CD4-positive, alpha-beta T cell treated with Interleukin-6 for 4 hours (primary cell): ENCODE results near the gene TLCD3A.
A peak's percentile ranks its signal among the peaks of the same experiment; 100 is the strongest.
"Not testable (repeated sequence)": the region's sequence is repeated elsewhere in the genome, so short reads cannot be mapped to it uniquely, and the experiment has no call there.

Experiments
- DNase-seq: peaks from one replicate; pipeline ENCODE4 v3.0.0-alpha.2; 2020; ENCODE audit warnings: mixed read lengths

The TLCD3A gene

DNA sequence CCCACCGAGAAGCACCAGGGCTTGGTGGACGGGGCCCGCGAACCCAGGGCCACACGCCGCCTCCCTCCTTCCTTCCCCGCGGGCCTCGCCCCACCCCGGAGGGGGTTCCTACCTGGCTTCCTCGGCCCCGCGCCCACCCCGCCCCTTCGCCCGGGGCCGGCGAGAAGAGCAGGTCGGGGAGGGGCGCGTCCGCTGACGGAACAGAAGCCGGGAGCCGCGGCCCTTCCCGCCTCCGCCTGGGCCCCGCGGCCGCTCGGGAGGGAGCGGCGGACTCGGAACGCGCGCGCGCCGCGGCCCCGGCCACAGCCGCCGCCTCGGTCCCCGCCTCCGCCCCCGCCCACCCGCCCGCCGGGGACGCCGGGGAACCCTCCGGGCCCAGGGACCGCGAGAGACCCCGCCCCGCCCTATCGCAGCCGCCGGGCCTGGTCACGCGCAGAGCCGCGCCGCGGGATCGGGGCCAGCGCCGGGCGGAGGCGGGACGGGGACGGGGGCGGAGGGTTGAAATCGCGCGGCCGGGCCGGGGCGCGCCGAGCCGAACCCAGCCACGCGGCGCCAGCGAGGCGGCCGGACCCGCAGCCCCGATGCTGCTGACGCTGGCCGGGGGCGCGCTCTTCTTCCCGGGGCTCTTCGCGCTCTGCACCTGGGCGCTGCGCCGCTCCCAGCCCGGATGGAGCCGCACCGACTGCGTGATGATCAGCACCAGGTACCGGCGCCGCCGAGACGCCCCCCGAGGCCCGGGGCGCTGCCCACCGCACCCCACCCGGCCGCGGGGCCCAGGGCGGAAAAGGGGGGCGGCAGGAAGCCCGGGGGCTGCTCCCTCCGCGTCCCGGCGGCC lies at the start of gene TLCD3A:
Gene TLCD3A, plus strand, starts transcription at position 530 of the 835 bp plus-strand sequence. Its CDS starts 52 bp downstream, at position 582.
- peak; percentile 64 for DNase-seq

DNA sequence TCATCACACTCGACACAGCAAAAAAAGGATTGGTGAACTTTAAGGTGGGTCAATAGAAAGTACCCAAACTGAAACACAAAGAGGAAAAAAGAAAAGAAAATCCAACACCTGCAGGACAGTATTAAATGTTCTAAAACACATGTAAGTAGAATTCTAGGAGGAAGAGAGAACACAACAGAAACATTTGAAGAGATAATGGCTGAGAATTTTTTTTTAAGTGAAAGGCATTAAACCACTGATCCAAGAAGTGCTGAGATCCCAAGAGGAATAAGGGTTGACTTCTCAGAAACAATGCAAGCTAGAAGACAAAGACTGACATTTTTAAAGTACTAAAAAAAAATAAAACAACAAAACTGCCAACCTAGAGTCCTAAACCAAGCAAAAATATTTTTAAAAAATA lies 49.4 kb upstream of the TLCD3A start:
- no peak for DNase-seq

DNA sequence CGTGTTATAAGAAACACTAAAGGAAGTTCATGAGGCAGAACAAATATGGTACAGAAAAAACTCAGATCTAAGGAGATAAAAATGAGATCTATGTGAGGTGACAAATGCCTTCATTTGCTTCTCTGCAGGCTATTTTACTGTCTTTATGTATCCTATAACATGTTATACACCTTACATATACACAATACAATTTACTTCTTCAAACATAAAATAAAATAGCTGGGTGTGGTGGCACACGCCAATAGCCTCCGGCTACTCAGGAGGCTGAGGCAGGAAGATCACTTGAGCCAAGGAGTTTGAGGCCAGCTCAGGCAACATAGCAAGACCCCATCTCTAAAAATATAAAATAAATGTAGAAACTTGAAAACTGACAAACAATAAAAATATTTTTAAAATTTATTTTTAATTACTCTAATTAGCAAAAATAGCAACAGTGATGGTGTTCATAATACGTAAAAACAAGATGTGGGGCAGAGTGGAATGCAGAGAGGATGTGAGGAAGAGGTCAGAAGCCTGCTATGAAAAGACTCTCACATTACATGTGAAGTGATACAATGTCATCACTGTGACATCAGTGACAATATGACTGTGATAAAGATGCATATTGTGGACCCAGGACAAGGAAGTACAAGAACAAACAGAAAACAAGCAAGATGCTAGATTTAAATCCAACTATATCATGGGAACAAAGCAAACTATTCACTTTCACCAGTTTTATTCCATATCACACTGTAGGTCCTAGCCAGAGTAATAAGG lies 48.7 kb upstream of the TLCD3A start:
- DNase-seq = no peak

DNA sequence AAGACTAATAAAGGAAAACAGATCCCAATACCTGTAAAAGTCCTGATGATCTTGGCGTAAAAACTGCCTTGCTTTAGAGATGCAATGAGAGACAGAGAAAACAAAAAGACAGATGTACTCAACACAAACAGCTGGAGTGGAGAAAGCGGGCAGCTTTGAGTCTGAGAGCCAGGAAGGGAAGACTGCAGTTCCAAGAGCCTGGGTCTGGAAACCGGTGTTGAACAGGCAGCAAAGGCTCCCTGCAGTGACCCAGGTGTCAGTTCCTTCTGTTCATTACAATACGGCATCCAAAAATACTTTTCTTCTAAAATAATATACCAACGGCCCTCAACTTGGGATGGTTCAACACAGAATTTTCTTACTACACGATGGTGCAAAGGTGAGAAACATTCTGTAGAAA lies 47.4 kb upstream of the TLCD3A start:
- DNase-seq = no peak

DNA sequence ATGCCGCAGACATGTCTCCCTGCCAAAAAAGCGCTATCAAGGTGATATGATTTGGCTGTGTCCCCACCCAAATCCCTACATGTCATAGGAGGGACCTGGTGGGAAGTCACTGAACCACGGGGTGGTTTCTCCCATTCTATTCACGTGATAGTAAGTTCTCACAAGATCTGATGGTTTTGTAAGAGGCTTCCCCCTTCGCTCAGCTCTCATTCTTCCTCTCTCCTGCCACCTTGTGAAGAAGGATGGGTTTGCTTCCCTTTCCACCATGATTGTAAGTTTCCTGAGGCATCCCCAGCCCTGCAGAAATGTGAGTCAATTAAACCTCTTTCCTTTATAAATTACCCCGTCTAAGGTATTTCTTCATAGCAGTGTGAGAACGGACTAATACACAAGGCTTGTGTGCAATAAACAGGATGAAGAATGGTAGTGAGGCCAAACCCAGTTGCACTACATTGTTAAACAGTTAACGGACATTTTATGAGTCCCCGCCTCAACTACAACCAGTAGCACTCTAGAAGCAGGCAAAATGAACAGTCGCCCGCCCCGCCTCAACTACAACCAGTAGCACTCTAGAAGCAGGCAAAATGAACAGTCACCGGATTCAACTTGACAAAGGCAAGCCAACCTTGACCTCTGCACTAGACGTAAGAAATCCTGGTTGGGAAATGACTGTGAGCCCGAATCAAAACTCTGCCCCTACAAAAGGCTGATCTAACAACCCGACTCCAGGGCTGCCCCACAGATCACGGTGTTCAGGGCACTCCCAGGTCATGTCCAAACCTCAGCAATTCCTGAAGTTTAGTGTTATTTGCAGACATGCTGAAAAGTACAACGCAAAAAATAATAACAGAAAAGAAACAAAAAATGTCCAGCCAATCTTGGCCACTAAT lies 44.1 kb upstream of the TLCD3A start:
- DNase-seq = no peak

DNA sequence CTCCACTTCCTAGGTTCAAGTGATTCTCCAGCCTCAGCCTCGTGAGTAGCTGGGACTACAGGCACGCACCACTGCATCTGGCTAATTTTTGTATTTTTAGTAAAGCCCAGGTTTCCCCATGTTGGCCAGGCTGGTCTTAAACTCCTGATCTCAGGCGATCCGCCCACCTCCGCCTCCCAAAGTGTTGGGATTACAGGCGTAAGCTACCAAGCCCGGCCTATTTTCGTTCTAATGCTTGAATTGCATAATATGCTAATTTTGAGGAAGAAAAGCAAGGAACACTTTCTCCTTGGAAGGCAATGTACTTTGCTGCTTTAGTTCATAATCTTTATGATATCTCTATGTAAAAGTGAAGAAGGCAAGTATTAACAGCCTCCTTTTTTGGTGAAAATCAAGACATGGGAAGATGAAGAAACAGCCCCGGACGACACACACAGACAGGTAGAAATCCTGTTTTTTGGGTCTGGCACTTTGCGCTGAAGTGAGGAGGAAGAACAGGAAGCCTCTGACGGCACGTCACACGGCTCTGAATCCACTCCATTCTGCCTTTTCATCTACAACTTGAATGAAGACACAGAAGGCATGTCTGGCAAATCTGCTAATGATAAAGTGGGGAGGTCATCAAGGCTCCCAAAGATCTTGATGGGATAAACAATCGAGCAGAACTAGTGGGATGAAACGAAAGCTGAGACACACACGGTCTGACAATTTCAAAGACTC lies 42.7 kb upstream of the TLCD3A start:
- no peak for DNase-seq

DNA sequence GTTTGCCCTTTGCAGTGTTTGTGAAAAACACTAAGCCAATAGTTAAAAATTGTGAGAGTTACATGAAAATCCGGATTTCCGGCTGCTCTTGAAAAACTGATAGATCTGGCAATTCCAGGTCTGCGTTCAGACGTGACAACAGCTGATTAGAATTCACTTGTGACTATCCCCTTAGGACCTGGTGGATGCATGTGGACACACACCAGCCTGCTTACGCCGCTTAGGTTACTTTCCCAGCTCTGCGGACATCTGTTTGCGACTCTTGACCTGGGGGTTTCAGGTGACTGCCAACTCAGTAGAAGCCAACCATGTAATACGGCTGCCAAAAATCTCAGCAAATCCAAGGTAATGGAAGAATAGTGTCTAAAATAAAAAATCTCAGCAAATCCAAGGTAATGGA lies 42.0 kb upstream of the TLCD3A start:
- no peak for DNase-seq

DNA sequence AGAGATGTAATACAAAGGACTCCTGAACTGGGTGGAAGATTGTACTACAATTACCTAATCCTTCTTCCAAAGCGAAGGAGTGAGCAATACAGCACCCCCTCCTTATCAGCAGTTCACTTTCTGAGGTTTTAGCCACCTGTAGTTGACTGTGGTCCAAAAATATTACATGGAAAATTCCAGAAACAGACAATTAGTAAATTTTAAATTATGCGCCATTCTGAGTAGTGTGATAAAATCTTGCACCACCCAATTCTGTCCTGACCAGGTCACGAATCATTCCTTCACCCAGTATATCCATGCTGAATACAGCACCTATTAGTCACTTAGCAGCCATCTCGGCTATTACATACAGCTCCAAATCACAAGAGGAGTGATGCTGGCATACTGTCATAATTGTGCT lies 41.0 kb upstream of the TLCD3A start:
- no peak for DNase-seq

DNA sequence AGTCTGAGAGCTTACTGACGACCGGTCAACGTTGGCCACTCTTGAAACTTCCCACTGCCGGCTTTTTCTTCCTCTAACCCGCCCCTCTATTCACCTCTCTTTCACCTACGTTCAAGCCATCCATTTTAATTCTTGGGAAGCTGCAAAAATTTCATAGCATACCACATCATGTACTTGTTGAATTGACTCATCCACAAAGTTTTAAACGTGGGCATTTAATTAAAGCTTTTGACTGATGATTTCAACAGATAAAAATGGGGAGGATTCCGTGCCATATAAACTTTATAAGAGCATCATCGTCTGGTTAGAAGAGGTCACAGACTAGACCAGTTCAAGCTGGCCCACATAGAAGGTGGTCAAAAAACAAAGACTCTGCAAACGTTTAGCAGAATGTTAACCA lies 40.3 kb upstream of the TLCD3A start:
- DNase-seq = no peak

DNA sequence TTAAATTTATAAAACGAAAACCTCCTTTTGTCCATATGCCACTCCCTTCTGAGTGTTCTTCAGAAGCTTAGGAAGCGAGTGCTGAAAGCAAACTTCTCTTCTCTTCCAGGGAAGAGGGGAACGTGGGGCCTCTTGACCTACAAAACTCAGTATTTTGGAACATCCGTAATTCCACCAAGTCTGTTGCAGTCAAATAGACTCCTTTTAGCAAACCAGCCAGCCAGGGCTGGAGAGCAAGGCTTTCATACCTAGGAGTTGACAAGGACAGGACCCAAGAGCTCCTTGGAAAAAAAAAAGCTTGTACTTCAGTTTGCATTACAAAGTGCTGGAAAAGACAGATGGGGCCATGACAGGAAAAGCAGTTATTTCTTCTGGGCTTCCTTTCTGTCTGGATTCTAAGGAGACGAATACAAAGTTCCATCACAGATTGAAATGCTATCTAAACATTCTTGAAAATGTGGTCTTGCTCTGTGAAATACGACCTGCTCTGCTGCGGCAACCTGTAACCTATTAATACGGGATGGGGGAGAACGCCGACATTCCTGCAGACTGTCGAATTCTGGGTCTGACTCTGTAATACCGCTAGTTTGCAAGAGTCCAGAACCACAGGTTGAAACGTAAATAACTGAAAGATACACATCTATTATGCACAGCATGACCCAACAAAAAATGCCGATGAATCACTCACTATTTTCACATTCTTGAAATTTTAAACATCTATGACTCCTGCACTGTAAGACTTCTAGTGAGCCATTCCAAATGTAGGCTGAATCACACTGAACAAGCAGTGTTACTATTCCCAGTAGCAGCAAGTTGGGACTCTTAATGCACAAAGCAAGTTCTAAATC lies 38.4 kb upstream of the TLCD3A start:
- no peak for DNase-seq

DNA sequence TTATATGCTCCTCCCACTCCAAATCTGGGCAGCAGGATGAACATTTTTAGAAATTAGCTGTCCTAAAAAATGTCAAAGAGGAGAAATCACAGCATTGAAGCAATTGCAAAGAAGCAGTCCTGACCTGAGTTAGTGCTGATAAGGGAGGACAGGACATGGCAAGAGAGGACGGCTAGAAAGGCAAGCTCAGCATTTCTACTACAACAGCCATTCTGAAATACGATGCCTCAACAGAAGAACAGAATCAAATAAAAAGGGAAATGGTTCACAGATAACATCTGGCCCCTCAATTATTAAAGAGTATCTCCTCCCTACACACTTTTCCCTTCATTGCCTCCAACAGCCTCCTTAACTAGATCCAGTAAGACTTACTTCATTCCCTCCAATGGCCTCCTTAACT lies 36.0 kb upstream of the TLCD3A start:
- DNase-seq = no peak

DNA sequence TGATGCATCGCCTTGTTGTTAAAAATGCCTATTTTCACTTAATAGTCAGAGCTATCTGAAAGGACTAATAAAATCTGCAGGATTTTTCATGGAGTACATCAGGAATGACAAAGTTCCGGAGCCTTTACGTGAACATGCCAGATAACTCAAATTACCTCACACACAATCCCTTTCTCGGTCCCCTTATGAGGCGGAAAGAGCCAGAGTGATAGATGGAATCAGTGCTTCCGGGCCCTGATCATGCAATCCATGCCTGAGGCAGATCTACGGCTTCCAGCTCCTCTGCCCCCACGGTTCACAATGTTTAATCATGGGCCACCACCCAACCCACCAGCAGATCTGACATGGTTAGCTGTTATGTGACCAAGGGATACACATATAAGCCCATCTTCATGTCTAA lies 34.7 kb upstream of the TLCD3A start:
- no peak for DNase-seq

DNA sequence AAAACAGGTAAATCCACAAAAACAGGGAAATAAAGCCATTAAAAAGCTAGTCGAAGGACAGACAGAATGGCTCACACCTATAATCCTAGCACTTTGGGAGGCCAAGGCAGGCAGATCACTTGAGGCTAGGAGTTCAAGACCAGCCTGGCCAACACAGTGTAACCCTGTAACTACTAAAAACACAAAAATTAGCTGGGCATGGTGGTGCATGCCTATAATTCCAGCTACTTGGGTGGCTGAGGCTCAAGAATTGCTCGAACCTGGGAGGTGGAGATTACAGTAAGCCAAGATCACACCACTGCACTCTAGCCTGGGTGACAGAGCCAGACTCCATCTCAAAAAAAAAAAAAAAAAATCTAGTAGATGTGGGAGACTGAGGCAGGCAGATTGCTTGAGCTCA lies 34.3 kb upstream of the TLCD3A start:
- not testable (repeated sequence) for DNase-seq

DNA sequence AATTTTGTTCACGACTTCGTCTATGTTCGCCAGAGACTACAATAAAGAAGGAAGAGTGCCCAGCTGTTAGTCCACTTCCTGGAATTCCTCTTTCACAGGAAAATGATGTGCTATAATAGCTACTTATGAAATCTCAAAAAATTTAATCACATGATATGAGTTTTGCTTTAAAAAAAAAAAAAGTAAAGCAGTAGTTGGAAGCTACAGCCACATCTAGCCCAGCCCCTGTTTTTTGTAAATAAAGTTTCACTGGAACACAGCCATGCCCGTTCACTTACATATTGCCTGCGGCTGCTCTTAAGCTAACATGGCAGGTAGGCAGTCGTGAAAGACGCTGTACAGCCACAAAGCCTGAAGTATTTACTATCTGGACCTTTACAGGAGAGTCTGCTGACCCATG lies 33.1 kb upstream of the TLCD3A start:
- no peak for DNase-seq

DNA sequence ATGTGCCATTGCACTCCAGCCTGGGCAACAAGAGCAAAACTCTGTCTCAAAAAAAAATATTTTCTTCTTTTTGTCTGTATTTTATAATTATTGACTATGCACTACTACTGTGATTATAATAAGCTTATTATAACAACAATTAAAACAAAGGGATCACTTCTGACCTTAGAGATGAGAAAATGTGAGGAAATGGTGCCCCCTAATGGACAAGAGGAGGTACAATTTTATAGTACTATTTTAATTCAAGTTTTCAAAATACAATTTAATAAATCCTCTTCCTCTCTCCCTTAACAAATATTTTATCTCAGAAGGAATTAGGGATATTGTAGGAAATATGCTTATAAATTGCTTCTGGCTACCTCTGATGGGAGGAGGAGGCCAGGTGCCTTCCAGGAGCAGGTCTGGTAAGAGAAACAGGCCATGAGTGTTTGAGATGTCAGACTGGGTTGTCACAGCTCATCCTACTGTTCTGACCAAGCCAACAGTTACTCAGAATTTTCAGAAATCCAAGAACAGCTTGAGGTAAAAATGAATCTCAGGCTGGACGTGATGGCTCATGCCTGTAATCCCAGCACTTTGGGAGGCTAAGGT lies 31.8 kb upstream of the TLCD3A start:
- DNase-seq = no peak

DNA sequence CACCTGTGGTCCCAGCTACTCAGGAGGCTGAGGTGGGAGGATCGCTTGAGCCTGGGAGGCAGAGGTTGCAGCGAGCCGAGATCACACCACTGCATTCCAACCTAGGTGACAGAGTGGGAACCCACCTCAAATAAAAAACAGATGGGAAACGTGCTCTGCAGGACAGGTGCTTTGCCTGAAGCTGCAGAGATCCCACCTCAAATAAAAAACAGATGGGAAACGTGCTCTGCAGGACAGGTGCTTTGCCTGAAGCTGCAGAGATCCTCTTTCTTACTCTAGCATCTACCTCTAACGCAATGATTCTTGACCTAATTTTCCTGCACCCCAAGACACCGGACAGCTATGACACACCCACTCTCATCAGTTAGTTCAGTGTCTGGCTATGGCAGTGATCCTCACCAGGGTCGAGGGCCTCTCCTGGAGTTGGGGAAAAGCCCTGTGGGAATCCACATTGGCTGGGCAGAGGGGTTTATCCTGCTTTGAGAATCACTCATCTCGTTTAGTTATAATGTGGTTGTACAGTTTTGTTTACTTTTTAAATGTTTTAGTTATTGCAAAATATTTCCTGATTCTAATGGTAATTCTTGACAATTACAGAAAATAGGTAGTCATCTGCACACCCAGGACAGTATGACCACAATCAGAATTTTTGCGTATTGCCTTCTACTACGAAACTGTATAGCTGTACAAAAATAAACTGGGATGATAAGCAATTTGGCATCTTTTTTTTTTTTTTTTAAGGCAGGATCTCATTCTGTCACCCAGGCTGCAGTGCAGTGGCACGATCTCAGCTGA lies 29.1 kb upstream of the TLCD3A start:
- DNase-seq = no peak

DNA sequence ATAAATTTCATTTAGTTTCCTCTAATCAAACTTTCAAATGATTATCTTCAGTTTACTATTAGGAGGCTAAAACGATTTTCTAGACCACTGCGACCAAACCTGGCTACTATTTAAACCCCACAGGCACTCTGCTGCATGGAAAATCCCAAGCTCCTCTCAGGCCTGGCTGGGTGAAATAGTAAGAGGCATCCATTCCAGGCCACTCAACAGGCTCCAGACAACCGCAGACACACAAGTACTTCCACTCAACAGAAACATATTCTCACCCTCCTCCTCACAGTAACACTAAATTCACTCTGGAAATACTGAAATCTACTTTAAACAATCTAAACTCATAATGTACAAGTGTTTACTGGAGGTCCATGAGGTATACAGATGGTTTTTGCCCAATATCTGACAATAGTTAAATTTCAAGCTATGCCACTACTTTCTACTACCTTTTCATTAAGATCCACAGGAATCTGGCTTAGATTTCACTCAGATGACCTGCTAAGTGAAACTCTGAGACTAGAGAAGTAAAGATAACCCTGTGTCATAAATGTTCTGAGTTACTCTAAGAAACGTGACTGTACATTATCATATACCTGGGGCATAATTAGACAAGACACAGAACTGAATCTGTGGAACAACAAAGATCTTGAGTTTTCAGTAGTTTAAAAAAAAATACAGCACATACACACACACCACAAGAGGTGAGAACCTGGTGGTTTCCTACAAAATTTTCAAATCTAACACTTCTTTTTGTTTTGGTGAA lies 28.1 kb upstream of the TLCD3A start:
- DNase-seq = no peak

DNA sequence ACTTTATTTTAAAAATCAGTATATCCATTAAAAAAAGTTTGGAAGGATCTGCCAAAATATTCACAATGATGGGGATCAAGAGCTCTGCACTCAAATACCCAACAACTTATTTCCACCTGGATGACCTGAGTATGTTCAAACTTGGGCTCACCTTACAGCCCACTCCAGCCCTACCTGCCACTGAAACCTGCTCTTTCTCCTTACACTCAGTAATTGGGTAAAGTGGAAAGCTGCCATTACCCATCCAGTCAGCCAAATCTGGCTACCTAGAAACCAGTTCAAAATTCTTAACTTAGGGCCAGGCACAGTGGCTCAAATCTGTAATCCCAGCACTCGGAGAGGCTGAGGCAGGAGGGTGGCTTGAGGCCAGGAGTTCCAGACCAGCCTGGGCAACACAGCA lies 27.4 kb upstream of the TLCD3A start:
- DNase-seq = no peak

DNA sequence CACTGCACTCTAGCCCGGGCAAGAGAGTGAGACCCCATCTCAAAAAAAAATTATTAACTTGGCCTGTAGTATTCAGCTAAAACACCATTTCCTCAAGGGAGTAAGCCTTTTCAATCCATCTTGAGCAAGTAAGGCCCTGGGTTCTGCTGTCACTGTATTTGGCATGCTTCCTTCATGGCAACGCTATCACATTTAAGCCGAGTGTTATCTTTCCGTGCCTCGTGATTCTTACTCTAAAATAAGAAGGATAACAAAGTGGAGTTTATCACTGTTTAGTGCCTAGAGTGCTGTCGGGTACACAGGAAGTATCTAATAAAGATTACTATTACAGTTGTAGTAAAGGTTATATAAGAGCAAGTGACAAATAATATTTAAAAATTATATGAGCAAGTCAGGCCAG lies 26.5 kb upstream of the TLCD3A start:
- DNase-seq = no peak

DNA sequence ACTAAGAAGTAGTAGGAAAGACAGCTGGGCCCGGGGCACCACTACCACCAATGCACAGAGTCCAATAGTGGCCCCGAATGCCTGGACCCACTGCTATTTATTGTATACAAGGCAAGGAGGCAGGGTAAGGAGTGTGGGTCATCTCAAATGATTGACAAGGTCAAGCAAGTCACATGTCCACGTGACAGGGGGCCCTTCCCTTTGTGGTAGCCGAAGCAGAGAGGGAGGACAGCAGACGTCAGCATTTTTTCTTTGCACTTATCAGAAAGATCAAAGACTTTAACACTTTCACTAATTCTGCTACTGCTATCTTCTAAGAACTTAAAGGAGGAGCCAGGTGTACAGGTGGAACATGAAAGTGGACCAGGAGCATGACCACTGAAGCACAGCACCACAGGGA lies 24.3 kb upstream of the TLCD3A start:
- DNase-seq = no peak
